Panc1 (cell line): ENCODE measurements around the gene AADAT. TPM values are rescaled to one million over a fixed set of nuclear protein-coding genes. Genes with fewer than 3 reads are reported as not detected.

Experiments
- ATAC-seq: fragments of 200-7000 bp; cut with Tn5 transposase; 2 replicates; pipeline ENCODE4 v1.9.1; 2020; ENCODE audit warnings: mild to moderate bottlenecking, moderate library complexity
- BruUV-seq: library from RNA; stranded (reverse); fragments of 400-500 nt; replicated peaks from 2 replicates; lab custom pipeline; 2021; lab: Mats Ljungman, UMichigan
- CTCF ChIA-PET: fragments of 300-600 bp; sonication (Branson Sonifier 250); formaldehyde crosslinking; loops from one replicate; lab custom pipeline; 2022; ENCODE audit warnings: antibody characterized with exemption; lab: Charles Lee
- POLR2A ChIA-PET: fragments of 300-600 bp; sonication (Branson Sonifier 250); formaldehyde crosslinking; loops from one replicate; lab custom pipeline; 2022; ENCODE audit warnings: antibody characterized with exemption; lab: Charles Lee
- DNase-seq: peaks from one replicate; pipeline ENCODE4 v3.0.0-alpha.2; 2010; ENCODE audit warnings: low read depth, low spot score
- H3K27ac ChIP-seq: 2 replicates; pipeline ENCODE4 v1.5.1; 2011; ENCODE audit warnings: mild to moderate bottlenecking, low read length, inconsistent platforms
- H3K27me3 ChIP-seq: fragments of 200-500 bp; sonication (Bioruptor generic); 2 replicates; pipeline ENCODE4 v1.6.0; 2014; ENCODE audit warnings: low read length, inconsistent platforms; ENCODE audit not compliant: control insufficient read depth, insufficient read depth
- H3K36me3 ChIP-seq: fragments of 200-500 bp; sonication (Bioruptor generic); 2 replicates; pipeline ENCODE4 v1.5.1; 2014; ENCODE audit warnings: inconsistent platforms, mild to moderate bottlenecking, low read length, moderate library complexity; ENCODE audit not compliant: control insufficient read depth, insufficient read depth
- H3K4me1 ChIP-seq: 2 replicates; pipeline ENCODE4 v1.5.1; 2011; ENCODE audit warnings: inconsistent platforms, mild to moderate bottlenecking, low read length, moderate library complexity; ENCODE audit not compliant: control insufficient read depth, insufficient read depth
- H3K4me3 ChIP-seq, 2 experiments: 2 replicates each; pipeline ENCODE4 v1.5.1; 2011 to 2012; ENCODE audit warnings: low read depth in 2 of 2, low read length in 2 of 2, mild to moderate bottlenecking in 2 of 2, inconsistent platforms in 1 of 2, moderate library complexity in 1 of 2
- H3K9me3 ChIP-seq: fragments of 200-500 bp; sonication (Bioruptor generic); 2 replicates; pipeline ENCODE4 v1.5.1; 2014; ENCODE audit warnings: low read depth, mild to moderate bottlenecking, inconsistent platforms, low read length, moderate library complexity; ENCODE audit not compliant: control insufficient read depth, insufficient read depth
- POLR2AphosphoS5 ChIP-seq: IDR thresholded peaks from 2 replicates; pipeline ENCODE4 v1.6.1; 2012; ENCODE audit warnings: mild to moderate bottlenecking, low read depth, low read length, moderate library complexity
- SIN3A ChIP-seq: IDR thresholded peaks from 2 replicates; pipeline ENCODE4 v1.6.1; 2012; ENCODE audit warnings: low read depth, mild to moderate bottlenecking, low read length, moderate library complexity, borderline replicate concordance; ENCODE audit not compliant: insufficient read depth
- TCF7L2 ChIP-seq: IDR thresholded peaks from 2 replicates; pipeline ENCODE4 v1.6.1; 2011; ENCODE audit warnings: mild to moderate bottlenecking, low read depth, low read length, inconsistent platforms
- in situ Hi-C: cut with HindIII; loops from 2 replicates; pipeline ENCODE4 v1.10.0; 2016; ENCODE audit warnings: low sequenced_read_pairs, low pct_unique_long_range_greater_than_20kb
- intact Hi-C: fragments of 100-400 bp; cut with micrococcal nuclease; formaldehyde crosslinking; loops from one replicate; pipeline ENCODE4 v1.10.0; 2022; ENCODE audit not compliant: unreplicated experiment
- total RNA-seq: library from RNA; stranded (reverse); gene quantifications from one replicate; pipeline ENCODE4 v1.2.1, GENCODE V29; 2021; ENCODE audit not compliant: unreplicated experiment
- TF ChIP-seq, protein P1 (sequence below), 2 experiments: IDR thresholded peaks; 2 replicates each; pipeline ENCODE4 v1.6.1; 2011 to 2012; ENCODE audit warnings: low read depth in 2 of 2, control low read depth in 1 of 2, low read length in 1 of 2, mild to moderate bottlenecking in 1 of 2, moderate library complexity in 1 of 2; ENCODE audit not compliant: insufficient read depth in 1 of 2
- TF ChIP-seq, protein P2 (sequence below): fragments of 450-650 bp; IDR thresholded peaks from 2 replicates; pipeline ENCODE4 v1.5.1; 2017; ENCODE audit warnings: mild to moderate bottlenecking

Gene AADAT
- total RNA-seq, 1 experiment from 2014 or later, result 2.8 TPM

DNA sequence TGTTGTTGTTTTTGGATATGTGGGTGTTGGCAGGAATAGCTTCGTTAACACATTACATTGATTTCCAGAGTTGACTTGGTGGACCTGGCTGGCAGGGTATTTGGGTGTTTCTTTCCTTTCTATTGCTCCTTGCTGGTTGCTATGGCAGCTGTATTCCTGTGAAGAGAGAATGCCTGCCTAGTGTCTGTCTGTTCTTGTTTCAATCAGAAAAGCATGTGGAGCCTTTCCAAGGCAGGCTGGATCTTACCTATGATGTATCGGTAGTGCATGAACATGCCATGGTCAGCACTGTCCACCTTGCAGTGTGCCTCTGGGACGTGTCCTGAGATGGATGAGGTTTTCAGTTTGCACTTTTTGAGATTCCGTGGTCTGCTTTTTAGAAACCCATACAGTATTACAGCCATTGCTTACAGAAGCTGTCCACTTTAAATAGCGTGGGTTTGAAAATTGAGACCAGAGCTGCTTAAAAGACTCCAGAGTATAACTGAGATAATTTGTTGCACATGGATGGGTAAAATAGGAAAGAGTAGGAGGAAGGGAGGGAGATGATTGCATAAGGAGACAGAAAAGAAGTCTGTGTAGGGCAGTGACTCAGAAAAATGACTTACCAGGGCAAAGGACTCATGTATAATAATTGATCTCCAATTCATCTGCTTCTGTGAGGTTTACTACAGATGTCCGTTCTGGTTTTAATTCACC lies 20.0 kb upstream of the AADAT start:
- no peak for TF ChIP-seq TCF7L2
- ChIA-PET POLR2A (no interaction called here), CTCF (no interaction called here)
- Histone ChIP-seq H3K36me3 (no peaks in the 10 kb centered on the region), H3K27ac (no peak overlapping the region), H3K27me3 (no peaks in the 10 kb centered on the region; the same call in 1 of the 2 replicates), H3K9me3 (no peaks in the 10 kb centered on the region), H3K4me1 (no peaks in the 10 kb centered on the region), H3K4me3 (no peak overlapping the region)
- in situ Hi-C loops, result no loop called here
- no TSS peak for BruUV-seq
- intact Hi-C loops, result no loop called here
- no peak for DNase-seq
- no peak for ATAC-seq

DNA sequence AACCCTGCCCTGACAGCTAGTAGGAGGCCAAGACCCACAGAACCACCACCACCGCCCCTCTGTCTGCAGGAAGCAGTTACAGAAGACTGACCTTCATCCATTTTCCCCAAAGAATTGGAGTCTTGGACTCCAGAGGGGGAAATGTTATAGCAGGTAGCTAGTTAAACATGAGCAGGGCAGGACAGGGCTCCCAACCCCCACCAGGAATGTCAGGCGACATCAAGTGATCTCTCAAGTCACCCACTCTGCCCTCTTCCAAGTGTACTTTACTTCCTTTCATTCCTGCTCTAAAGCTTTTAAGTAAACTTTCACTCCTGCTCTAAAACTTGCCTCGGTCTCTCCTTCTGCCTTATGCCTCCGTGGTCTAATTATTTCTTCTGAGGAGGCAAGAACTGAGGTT lies 17.1 kb upstream of the AADAT start:
- ChIA-PET CTCF (no interaction called here), POLR2A (no interaction called here)
- DNase-seq, result no peak
- BruUV-seq, result no TSS peak
- no peak for TF ChIP-seq POLR2AphosphoS5
- TF ChIP-seq, protein P1, sequence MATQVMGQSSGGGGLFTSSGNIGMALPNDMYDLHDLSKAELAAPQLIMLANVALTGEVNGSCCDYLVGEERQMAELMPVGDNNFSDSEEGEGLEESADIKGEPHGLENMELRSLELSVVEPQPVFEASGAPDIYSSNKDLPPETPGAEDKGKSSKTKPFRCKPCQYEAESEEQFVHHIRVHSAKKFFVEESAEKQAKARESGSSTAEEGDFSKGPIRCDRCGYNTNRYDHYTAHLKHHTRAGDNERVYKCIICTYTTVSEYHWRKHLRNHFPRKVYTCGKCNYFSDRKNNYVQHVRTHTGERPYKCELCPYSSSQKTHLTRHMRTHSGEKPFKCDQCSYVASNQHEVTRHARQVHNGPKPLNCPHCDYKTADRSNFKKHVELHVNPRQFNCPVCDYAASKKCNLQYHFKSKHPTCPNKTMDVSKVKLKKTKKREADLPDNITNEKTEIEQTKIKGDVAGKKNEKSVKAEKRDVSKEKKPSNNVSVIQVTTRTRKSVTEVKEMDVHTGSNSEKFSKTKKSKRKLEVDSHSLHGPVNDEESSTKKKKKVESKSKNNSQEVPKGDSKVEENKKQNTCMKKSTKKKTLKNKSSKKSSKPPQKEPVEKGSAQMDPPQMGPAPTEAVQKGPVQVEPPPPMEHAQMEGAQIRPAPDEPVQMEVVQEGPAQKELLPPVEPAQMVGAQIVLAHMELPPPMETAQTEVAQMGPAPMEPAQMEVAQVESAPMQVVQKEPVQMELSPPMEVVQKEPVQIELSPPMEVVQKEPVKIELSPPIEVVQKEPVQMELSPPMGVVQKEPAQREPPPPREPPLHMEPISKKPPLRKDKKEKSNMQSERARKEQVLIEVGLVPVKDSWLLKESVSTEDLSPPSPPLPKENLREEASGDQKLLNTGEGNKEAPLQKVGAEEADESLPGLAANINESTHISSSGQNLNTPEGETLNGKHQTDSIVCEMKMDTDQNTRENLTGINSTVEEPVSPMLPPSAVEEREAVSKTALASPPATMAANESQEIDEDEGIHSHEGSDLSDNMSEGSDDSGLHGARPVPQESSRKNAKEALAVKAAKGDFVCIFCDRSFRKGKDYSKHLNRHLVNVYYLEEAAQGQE (IDR thresholded peaks at IDR 0.05; ENCODE audit: insufficient read depth in 1 of 2, low read depth in 2 of 2, low read length in 1 of 2), result no peak
- TF ChIP-seq TCF7L2, result no peak
- TF ChIP-seq, protein P2, sequence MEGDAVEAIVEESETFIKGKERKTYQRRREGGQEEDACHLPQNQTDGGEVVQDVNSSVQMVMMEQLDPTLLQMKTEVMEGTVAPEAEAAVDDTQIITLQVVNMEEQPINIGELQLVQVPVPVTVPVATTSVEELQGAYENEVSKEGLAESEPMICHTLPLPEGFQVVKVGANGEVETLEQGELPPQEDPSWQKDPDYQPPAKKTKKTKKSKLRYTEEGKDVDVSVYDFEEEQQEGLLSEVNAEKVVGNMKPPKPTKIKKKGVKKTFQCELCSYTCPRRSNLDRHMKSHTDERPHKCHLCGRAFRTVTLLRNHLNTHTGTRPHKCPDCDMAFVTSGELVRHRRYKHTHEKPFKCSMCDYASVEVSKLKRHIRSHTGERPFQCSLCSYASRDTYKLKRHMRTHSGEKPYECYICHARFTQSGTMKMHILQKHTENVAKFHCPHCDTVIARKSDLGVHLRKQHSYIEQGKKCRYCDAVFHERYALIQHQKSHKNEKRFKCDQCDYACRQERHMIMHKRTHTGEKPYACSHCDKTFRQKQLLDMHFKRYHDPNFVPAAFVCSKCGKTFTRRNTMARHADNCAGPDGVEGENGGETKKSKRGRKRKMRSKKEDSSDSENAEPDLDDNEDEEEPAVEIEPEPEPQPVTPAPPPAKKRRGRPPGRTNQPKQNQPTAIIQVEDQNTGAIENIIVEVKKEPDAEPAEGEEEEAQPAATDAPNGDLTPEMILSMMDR, result no peak
- TF ChIP-seq SIN3A, result no peak
- Histone ChIP-seq H3K4me1 (no peaks in the 10 kb centered on the region), H3K36me3 (no peaks in the 10 kb centered on the region), H3K9me3 (no peaks in the 10 kb centered on the region), H3K27me3 (no peaks in the 10 kb centered on the region; the same call in 1 of the 2 replicates), H3K4me3 (no peak overlapping the region), H3K27ac (no peak overlapping the region)
- intact Hi-C loops (no loop called here), in situ Hi-C loops (no loop called here)
- ATAC-seq, result no peak

DNA sequence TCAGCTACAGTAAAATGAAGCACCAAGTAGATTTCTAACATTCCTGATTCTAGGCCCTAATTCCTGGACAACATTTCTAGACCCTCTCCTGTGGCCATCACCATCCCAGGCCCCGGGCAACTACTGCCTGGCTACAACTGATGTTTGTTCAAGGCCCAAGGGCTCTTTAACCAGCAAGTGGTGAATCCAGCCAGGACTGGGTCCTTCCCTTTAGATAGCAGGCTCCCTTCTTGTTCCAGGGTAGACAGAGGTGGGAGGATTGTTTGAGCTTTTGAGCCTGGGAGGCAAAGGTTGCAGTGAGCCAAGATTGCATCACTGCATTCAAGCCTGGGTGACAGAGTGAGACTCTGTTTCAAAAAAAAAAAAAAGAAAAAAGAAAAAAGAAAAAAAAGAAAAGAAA lies 12.7 kb upstream of the AADAT start:
- ChIA-PET POLR2A (no interaction called here), CTCF (no interaction called here)
- no peak overlapping the region for H3K27ac ChIP-seq
- no TSS peak for BruUV-seq
- TF ChIP-seq, protein P1 (IDR thresholded peaks at IDR 0.05; ENCODE audit: insufficient read depth in 1 of 2, low read depth in 2 of 2, low read length in 1 of 2), result no peak
- TF ChIP-seq, protein P2, result no peak
- TF ChIP-seq TCF7L2 (no peak), SIN3A (no peak), POLR2AphosphoS5 (no peak)
- intact Hi-C loops (no loop called here), in situ Hi-C loops (no loop called here)
- no peaks in the 10 kb centered on the region for H3K36me3 ChIP-seq
- no peaks in the 10 kb centered on the region for H3K27me3 ChIP-seq
- no peak for DNase-seq
- no peaks in the 10 kb centered on the region for H3K4me1 ChIP-seq
- no peak for ATAC-seq
- no peaks in the 10 kb centered on the region for H3K9me3 ChIP-seq
- no peak overlapping the region for H3K4me3 ChIP-seq
